IPS DF 4.7 (cell line): Measurements from ENCODE around the gene FIGNL1.

ENCODE experiments used
- DNase-seq: peaks from one replicate; pipeline ENCODE4 v3.0.0-alpha.2; 2013; ENCODE audit warnings: low spot score; ENCODE audit errors: extremely low read depth

The FIGNL1 gene, protein sequence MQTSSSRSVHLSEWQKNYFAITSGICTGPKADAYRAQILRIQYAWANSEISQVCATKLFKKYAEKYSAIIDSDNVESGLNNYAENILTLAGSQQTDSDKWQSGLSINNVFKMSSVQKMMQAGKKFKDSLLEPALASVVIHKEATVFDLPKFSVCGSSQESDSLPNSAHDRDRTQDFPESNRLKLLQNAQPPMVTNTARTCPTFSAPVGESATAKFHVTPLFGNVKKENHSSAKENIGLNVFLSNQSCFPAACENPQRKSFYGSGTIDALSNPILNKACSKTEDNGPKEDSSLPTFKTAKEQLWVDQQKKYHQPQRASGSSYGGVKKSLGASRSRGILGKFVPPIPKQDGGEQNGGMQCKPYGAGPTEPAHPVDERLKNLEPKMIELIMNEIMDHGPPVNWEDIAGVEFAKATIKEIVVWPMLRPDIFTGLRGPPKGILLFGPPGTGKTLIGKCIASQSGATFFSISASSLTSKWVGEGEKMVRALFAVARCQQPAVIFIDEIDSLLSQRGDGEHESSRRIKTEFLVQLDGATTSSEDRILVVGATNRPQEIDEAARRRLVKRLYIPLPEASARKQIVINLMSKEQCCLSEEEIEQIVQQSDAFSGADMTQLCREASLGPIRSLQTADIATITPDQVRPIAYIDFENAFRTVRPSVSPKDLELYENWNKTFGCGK

DNA sequence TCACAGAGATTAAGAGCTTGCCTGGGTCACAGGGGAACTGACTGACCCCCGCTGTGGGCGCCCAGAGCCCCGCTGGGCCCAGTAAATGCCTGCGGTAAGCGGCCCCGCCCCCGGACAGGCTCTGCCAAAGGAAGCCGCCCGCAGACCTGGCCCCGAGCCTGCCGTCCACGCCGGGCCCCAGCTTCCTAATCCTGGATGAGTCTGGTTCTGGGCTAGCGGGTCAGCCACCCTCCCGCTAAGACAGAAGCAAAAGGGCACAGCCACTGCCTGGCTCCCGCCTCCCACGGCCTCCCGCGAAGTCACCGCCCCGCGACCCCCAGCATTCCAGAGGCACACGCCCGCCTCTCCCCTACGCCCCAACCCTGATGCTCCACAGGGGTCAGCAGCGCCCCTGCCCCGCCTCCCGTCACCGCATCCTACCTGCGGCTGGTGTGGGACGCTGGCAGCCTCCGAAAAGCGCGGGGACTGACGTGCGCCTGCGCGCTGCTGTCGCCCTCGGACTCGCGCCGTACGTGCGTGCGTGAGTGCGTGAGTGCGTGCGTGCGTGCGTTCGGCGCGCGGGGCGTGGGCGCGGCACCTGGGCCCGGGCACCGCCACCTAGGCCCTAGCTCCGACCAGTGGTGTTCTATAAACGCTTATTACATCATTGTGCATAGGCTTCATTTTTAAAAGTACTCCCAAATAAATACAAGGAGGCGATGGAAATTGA is at the start of gene FIGNL1:
Gene FIGNL1, minus strand, starts transcription at position 470 of the 709 bp plus-strand sequence. CDS start 3,063 bp downstream, outside the sequence.
- no peak for DNase-seq

DNA sequence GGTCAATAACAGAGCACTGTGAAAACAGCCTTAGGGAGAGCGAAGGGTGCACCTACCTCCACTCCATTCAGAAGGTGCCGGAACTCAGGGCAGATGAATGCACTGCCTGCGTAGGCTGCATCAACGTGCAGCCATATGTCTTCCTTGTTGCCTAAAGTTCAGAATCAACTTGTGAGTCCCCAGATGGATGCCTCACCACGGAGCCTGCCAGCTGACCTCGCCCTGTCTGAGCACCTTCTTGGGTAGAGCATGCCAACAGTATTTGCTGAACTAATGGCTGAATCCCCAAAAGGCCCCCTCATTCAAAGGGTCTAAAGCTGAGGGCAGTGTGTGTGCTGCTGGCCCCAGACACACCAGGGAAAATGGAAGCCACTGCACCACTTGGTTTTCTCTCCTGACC is 48.9 kb upstream of the FIGNL1 start:
- no peak for DNase-seq

DNA sequence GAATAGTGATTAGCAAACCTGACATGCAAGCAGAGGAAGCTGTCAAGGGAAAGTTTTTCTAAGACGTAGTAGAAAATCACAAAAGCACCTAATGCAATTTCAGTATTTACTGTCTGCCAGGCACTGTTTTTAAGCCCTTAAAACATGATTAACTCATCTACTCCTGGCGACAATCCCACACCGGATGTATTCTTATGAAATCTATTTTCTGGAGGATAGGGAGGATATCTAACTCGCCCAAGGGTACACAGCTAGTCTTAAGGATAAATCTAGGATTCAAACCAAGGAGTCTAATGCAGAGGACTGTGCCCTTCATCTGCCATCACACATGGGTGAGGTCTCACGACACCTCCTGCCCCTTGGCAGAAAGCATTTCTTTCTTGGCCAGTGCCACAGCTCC is 47.8 kb upstream of the FIGNL1 start:
- DNase-seq, result no peak

DNA sequence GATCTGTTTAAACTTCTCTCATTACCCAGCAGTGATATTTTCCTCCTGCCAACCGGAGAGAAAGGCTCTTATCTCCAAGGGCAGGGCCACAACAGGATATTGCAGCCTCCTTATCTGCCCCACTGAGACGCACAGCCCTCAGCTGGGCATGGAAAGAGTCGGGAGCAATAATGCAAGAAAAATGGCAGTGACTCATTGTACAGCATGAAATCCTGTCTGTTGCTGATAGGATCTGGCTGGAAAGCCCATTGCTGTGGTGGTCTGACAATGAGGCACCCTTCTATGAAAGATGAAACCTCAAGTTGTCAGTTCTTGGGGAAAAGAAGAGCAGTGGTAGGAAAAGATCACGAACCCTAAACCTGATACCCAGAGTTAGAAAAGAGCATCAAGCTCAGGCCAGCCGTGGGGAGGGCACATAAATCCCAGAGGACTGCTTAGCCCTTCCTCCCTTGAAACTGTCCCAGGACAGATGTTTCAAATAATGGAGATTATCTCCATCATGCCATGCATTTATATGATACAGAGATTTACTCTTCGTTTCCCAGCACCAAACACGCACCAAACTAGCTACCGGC is 47.0 kb upstream of the FIGNL1 start:
- no peak for DNase-seq

DNA sequence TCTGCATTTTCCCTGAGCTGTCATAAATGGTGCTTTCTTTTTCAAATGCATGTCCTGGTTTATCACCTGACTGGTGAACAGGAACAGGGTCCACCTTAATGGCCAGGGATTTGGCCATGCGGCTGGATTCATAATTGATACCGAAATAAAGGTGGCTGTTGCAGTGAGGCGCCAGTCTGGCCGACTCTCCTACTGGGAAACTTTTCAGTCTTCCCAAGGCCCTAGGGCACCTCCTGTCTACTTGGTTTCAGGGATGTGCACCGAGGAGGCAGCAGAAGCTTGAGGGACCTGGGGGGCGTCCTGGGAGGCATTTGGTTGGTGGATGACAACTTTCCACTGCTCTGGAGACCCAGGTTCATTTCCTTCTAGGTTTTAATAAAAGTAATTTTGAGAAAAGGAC is 46.4 kb upstream of the FIGNL1 start:
- no peak for DNase-seq

DNA sequence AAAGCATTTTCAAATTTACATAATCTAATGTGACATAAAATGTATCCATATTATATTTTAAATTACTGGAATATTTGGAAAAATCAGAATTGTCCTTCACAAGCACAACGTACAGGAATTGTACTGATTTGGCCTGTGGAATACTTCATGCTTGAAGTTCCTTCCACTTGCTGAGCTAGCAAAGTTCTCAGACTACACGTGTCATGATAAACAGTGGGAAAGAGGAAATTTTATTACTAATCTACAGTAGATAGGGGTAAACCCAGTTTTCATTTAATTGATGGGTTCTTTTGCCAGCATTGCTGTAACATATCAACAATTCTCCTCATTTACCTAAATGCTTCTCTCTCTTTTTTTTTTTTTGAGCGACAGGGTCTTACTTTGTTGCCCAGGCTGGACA is 45.6 kb upstream of the FIGNL1 start:
- no peak for DNase-seq

DNA sequence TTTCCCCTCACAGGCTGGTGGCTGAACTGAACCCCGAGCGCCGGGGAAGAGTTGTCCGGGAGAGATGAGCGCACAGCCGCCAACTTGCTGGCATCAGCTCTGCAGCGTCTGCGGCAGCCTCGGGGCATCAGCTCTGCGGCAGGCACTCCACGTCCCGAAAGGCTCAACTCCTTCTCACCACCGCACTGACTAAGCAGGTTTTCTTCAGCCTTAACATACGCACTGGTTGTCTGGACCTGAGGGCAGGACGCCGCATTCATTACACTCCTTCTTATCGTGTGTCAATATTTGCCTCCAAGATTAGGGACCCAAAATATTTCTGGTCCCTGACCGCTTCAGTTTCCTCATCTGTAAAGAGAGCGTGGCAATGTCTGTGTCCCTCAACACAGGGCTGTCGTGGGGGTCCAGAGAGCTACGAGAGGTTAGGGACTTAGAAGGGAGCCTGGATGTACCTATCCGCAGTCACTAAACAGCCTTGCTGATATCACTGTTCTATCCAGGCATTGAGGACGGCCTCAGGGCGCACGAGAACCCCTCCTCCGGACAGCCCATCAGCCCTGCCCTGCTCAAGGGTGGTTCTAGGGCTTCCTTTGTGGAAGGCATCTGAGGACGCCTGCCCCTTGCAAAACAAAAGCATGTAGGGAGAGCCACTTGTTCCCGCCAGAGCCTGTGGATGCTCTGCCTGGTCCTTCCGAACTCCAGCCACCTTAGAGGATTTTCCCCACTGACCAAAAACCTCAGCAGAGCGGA is 42.8 kb upstream of the FIGNL1 start:
- DNase-seq, result no peak

DNA sequence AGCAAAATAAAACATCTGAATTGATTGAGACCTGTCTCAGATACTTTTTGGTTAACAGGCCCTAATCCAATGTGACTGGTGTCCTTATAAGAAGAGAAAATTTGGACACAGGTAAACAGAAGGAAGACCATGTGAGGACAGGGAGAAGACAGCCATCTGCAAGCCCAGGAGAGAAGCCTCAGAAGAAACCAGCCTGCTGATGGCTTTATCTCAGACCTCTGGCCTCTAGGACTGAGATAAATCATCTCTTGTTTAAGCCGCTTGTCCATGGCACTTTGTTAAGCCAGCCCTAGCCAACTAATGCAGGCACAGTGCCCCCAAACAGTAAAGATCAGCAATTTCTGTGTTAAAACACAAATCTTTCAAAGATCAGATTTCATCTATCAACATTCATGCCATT is 41.8 kb upstream of the FIGNL1 start:
- no peak for DNase-seq

DNA sequence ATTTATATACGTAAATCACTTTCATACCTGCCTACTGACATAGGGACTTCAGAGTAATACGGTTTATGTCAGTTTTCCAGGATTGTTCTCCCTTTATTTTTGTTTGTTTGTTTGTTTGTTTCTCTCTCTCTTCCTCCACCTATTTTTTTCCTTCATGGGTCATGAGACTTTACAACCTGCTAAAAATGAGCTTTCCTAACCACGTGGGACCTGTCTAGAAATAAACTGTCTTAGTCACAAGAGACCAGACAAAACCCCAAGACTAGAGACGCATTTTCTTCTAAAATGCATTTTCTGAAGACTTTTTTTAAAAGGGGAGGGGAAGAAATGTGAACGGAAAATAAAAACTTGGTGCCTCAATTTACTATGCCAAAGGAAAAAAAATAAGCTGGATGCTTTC is 41.1 kb upstream of the FIGNL1 start:
- DNase-seq, result no peak

DNA sequence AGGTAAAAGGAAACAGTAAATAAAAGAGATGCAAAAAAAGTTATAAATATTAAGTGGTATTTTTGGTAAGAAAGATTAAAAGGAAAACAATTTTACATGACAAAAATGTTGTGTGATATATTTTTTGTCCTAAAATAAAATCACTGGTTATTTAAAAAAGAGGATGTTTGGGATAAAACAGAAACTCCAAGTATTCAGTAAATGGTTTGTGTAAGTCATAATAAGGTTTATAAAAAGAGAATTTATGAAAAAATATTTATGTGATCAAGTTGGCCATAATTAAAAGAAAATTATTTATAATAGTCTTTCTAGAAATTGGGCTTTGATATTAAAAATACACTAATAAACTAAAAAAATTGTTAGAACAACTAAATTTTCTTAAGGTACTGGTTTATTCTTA is 38.2 kb upstream of the FIGNL1 start:
- DNase-seq, result no peak

DNA sequence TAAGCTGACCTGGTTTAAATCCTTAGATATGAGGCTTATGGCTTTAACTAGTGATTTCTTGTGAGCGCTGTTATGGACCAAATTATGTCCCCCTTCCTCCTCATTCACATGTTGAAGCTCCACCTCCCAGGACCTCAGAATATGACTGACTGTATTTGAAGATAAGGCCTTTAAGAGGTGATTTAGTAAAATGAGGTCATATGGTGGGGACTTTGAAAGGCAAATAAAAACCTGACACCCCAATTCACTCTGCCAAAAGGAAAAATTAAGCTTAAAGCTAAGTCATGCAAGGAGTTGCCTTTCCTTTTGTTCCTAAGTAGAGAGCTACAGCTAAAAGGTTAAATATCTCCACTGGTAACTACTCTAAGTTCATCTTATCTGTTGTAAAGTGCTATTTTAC is 36.4 kb upstream of the FIGNL1 start:
- DNase-seq, result no peak

DNA sequence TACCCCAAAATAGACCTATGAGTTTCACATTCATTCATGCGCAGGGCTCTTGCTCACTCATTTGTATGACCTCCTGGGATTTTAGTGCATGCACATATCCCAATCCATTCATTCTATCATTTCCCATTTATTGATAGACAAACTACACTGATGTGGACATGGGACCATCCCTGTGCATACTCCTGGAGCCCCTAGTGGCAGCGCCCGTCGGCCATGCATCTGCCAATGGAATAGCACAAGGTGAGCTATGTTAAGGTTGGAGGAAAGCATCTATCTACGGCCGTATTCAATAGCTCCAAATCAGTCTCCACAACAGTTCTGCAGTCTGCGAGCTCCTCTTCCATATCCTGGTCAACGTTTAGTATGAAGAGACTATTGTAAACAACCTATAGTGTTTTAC is 31.7 kb upstream of the FIGNL1 start:
- DNase-seq, result no peak

DNA sequence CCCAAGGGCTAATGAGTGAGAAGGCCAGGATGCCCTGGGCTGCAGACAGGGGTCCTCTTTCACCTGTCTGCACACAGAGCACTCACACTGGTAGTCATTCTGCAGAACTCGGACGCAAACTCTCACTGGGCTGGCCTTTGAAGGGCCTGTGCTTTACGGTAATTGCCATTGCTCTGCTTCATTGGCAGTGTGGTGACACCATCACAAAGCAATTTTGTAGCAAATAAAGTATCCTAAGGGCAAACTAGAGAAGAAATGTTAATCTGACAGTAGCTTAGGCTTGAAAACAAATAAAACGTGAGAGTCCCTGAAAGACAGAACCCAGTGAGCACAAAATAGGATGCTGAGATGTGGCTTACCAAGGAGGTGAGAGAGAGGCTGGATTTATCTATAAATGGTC is 30.6 kb upstream of the FIGNL1 start:
- no peak for DNase-seq

DNA sequence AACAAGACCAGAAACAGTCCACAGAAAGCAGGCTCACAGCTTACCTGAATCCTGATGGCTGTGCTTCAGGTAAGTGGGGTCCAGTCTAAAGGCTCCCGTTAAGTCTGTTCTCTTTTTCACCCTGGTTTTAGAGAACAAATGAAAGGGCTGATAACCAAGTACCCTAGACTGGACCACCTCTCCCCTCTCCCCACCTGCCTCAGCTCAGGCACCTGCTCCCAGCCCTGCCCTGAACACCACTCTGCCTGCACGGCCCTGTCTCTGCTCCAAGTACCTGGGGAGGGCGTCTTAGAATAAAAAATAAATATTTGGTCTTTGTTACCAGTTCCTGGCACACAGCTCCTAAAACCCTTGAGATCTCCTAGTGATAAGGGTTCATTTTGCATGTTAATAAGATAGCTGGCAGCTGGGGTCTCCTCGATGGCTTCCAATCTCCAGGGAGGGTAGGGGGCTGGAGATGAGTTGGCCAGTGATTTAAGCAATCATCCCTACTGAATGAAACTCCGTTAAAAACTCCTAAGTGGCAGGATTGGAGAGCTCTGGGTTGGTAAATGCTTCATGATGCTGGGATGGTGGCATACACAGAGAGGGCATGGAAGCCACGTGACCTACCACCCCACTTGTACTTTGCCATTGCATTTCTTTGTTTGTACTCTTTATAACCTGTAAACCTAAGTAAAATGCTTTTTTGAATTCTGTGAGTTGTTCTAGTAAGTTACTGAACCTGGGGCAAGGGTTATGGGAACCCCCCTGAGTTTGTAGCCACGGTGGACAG is 29.8 kb upstream of the FIGNL1 start:
- no peak for DNase-seq

DNA sequence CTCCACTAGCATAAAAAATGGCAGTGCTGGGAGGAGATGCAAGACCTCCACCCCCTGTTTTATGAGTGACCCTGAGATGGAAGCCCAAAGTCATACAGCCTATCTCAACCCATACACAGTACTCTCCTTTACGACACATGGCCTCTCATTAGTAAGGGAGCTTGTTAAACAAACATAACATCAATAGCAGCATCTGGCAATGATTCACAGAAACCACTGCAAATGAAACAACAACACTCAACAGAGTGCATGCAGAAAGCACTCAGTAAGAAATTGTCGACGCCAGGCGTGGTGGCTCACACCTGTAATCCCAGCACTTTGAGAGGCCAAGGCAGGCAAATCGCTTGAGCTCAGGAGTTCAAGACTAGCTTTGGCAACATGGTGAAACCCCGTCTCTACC is 27.5 kb upstream of the FIGNL1 start:
- no peak for DNase-seq

DNA sequence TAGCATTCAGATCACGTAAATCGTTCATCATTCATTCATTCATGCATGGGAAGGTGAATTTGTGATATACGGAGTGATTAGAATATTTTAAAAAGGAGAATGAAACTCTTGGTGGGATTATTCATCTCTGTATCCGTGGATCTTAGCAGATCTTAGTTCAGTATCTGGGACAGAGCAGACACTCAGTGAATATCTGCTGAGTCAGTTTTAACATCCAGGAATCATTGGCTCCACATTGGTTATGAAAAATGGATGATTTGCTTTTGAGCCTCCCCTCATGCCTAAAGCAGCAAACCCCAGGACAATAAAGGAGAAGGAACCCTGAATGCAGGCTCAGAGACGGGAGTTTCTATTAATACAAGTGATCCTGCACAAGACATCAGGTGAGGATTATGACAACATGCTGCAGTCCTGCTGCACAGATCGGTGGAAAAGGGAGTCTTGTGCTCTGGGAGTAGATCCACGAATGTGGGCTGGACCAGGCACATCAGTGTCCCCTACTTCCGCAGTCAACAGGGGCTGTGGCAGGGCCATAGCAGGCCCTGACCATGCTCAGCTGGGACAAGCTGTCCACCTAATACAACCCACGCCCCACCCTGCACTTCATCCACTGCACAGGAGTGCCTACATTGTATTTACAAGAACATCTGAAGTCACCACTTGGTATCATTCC is 26.9 kb upstream of the FIGNL1 start:
- DNase-seq, result no peak

DNA sequence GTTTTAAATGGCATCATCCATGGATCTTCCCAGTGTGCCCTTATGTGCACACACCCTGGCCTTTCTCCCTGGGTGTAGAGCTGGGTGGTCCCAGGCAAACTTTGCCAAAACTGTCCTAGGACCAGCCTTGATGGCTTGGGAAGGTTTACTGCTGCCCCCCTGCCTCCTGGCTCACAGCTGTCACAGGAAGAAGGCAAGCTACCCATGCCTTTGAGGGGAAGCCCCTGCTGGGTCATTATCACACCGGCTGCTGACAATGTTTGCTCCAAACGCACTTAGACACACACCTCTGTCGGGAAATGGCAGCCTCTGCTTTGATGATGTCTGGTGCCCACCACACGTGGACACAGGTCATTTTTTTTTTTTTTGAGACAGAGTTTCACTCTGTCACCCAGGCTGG is 25.2 kb upstream of the FIGNL1 start:
- no peak for DNase-seq

DNA sequence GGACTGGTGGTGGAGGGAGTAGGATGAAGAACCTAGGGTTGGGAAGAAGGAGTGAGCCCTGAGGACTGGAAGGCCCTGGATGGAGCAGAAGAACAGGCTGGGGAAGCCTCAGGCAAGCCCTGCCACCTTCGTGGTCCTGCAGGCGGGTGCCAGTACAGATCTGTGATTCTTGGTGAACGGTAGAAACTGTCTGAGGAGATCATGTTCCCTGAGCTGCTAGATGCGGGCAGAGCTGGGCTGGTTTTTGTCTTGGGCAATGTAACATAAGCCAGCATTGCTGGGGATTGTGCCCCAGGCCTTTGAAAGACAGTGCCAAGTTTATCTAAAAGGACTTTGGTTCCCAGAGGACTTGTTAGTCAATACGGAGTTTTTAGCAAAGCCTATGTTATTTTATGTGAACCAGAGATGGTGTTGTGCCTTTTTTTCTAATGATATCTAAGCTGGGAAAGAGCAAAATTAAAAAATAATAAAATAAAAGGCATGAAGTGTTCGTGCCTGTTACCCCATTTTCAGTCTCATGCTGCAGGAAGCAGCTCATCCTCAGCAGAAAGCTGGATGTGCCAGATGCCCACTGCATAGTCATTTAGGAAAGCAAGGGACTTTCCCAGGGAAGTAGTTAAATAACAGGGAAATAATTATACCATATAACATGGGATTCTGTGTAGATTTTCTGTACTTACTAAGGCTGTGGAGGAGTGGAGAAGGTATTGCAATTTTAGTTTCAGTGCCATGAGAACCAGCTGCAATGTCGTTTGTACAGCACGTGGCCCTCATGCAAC is 24.4 kb upstream of the FIGNL1 start:
- DNase-seq, result no peak

DNA sequence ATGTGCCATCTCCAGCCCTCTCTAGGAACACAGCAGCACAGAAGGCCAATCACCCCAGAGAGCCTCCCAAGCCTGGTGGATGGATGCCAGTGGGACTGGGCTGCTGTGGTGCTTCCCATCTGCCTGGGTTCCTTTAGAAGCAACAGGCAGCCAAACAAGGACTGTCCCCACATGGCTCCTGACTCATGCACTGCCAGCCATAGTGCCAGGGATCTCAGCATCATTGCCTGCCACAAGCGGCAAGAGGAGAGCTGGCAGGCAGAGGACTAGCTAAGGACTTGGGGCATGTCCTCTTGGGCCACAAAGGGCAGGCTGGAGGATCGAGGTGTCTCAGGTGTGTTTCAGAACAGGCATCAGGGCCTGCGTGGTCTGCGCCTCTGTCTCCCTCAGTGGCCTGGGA is 23.4 kb upstream of the FIGNL1 start:
- no peak for DNase-seq
